GM19043 (cell line): ENCODE results near the gene LIM2.

ENCODE experiments used
- ATAC-seq: cut with Tn5 transposase; IDR thresholded peaks from one replicate; pipeline ENCODE4 v1.9.1; 2021; ENCODE audit warnings: low read depth; ENCODE audit not compliant: unreplicated experiment

LIM2 gene

GRCh38 chr19:51366389-51367254, 21.2 kb downstream of the LIM2 start:
- ATAC-seq: peak; percentile 38

- ATAC-seq: no peak
These were observed 21.8 kb downstream of the LIM2 start, which contains the start of gene ETFB for GRCh38 chr19:51365965-51366388. Gene ETFB (minus strand): TSS chr19:51366388. CDS start chr19:51366326, 62 bp downstream.

GRCh38 chr19:51365211-51365964, 22.4 kb downstream of the LIM2 start:
- no peak for ATAC-seq

- ATAC-seq: no peak
These were observed 23.3 kb downstream of the LIM2 start for GRCh38 chr19:51364200-51365106.

GRCh38 chr19:51361239-51361638, 26.5 kb downstream of the LIM2 start:
- ATAC-seq: no peak

GRCh38 chr19:51359294-51359693, 28.5 kb downstream of the LIM2 start:
- ATAC-seq: no peak

GRCh38 chr19:51357952-51358351, 29.8 kb downstream of the LIM2 start:
- no peak for ATAC-seq

- no peak for ATAC-seq
These were observed 31.5 kb downstream of the LIM2 start for GRCh38 chr19:51356159-51356801.

GRCh38 chr19:51354742-51355148, 33.0 kb downstream of the LIM2 start:
- no peak for ATAC-seq

- ATAC-seq: no peak
These were observed 33.6 kb downstream of the LIM2 start for GRCh38 chr19:51354103-51354741.

- ATAC-seq: no peak
These were observed 34.9 kb downstream of the LIM2 start for GRCh38 chr19:51352783-51353360.

- no peak for ATAC-seq
These were observed 36.3 kb downstream of the LIM2 start for GRCh38 chr19:51351266-51351990.

- no peak for ATAC-seq
These were observed 40.4 kb downstream of the LIM2 start for GRCh38 chr19:51347209-51347928.

- ATAC-seq: no peak
These were observed 41.0 kb downstream of the LIM2 start for GRCh38 chr19:51346742-51347141.

- ATAC-seq: no peak
These were observed 42.6 kb downstream of the LIM2 start for GRCh38 chr19:51345076-51345620.

- no peak for ATAC-seq
These were observed 44.9 kb downstream of the LIM2 start for GRCh38 chr19:51342631-51343569.
